ENCODE measurements around the gene CHD1L. TPM values are rescaled to one million over a fixed set of nuclear protein-coding genes. Genes with fewer than 3 reads are reported as not detected.

The CHD1L gene
- total and polyA plus RNA-seq, 2 of the 13 experiments (the other 11 are each of a cell fraction or from before 2014, with no cell fraction given), result 74.3 to 111 TPM

DNA sequence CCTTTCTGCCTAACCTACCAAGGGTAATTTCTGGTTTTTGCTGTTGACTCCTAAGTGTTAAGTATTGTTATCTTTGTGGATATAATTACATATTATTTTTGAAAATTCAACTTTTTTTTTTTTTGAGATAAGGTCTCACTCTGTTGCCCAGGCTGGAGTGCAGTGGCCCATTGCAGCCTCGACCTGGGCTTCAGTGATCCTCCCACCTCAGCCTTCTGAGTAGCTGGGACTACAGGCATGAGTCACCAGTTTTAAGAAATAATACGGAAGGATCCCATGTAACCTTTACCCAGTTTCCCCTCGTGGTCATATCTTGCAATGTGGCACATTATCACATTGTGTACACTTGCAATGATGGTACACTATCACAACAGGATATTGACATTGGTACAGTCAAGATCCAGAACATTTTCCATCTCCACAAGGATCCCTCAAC is 3.1 kb downstream of the CHD1L start (continued):
- TF ChIP-seq, protein P1, sequence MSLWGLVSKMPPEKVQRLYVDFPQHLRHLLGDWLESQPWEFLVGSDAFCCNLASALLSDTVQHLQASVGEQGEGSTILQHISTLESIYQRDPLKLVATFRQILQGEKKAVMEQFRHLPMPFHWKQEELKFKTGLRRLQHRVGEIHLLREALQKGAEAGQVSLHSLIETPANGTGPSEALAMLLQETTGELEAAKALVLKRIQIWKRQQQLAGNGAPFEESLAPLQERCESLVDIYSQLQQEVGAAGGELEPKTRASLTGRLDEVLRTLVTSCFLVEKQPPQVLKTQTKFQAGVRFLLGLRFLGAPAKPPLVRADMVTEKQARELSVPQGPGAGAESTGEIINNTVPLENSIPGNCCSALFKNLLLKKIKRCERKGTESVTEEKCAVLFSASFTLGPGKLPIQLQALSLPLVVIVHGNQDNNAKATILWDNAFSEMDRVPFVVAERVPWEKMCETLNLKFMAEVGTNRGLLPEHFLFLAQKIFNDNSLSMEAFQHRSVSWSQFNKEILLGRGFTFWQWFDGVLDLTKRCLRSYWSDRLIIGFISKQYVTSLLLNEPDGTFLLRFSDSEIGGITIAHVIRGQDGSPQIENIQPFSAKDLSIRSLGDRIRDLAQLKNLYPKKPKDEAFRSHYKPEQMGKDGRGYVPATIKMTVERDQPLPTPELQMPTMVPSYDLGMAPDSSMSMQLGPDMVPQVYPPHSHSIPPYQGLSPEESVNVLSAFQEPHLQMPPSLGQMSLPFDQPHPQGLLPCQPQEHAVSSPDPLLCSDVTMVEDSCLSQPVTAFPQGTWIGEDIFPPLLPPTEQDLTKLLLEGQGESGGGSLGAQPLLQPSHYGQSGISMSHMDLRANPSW (CRISPR knock-in tag; IDR thresholded peaks at IDR 0.05; ENCODE audit: borderline replicate concordance), result no peak
- TF ChIP-seq ISL2 (CRISPR knock-in tag; IDR thresholded peaks at IDR 0.05) (no peak), ZNF460 (CRISPR knock-in tag; IDR thresholded peaks at IDR 0.05; ENCODE audit: borderline replicate concordance) (no peak), ZNF605 (CRISPR knock-in tag; IDR thresholded peaks at IDR 0.05) (no peak), ZNF616 (CRISPR knock-in tag; IDR thresholded peaks at IDR 0.05; ENCODE audit: low read depth) (no peak), JARID2 (CRISPR knock-in tag; IDR thresholded peaks at IDR 0.05; ENCODE audit: insufficient replicate concordance) (no peak), GTF2F1 (IDR thresholded peaks at IDR 0.05; ENCODE audit: low read length) (no peak), HNF4G (IDR thresholded peaks at IDR 0.05; ENCODE audit: borderline replicate concordance, low read depth, low read length) (no peak), HNF4G (CRISPR knock-in tag; IDR thresholded peaks at IDR 0.05; ENCODE audit: borderline replicate concordance, low read depth) (no peak), FOXA3 (CRISPR knock-in tag; IDR thresholded peaks at IDR 0.05) (0 out of 2 replicates have a peak, but pooled peaks have one; percentile 17), ZNF777 (CRISPR knock-in tag; IDR thresholded peaks at IDR 0.05) (no peak), ZFP36 (IDR thresholded peaks at IDR 0.05; ENCODE audit: borderline replicate concordance, low read depth, low read length, partially characterized antibody) (no peak)
- TF ChIP-seq, protein P2, sequence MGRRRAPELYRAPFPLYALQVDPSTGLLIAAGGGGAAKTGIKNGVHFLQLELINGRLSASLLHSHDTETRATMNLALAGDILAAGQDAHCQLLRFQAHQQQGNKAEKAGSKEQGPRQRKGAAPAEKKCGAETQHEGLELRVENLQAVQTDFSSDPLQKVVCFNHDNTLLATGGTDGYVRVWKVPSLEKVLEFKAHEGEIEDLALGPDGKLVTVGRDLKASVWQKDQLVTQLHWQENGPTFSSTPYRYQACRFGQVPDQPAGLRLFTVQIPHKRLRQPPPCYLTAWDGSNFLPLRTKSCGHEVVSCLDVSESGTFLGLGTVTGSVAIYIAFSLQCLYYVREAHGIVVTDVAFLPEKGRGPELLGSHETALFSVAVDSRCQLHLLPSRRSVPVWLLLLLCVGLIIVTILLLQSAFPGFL (CRISPR knock-in tag; IDR thresholded peaks at IDR 0.05), result no peak
- TF ChIP-seq, protein P3, sequence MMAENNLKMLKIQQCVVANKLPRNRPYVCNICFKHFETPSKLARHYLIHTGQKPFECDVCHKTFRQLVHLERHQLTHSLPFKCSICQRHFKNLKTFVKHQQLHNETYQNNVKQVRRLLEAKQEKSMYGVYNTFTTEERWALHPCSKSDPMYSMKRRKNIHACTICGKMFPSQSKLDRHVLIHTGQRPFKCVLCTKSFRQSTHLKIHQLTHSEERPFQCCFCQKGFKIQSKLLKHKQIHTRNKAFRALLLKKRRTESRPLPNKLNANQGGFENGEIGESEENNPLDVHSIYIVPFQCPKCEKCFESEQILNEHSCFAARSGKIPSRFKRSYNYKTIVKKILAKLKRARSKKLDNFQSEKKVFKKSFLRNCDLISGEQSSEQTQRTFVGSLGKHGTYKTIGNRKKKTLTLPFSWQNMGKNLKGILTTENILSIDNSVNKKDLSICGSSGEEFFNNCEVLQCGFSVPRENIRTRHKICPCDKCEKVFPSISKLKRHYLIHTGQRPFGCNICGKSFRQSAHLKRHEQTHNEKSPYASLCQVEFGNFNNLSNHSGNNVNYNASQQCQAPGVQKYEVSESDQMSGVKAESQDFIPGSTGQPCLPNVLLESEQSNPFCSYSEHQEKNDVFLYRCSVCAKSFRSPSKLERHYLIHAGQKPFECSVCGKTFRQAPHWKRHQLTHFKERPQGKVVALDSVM (CRISPR knock-in tag; IDR thresholded peaks at IDR 0.05), result 0 out of 2 replicates have a peak, but pooled peaks have one; percentile 14
